GOT3 (cell line): Measurements from ENCODE around the gene KRT74.

Source experiments
- DNase-seq: peaks from one replicate; lab custom pipeline; 2025; ENCODE audit warnings: mixed read lengths; lab: John Stamatoyannopoulos, UW

Gene KRT74

DNA sequence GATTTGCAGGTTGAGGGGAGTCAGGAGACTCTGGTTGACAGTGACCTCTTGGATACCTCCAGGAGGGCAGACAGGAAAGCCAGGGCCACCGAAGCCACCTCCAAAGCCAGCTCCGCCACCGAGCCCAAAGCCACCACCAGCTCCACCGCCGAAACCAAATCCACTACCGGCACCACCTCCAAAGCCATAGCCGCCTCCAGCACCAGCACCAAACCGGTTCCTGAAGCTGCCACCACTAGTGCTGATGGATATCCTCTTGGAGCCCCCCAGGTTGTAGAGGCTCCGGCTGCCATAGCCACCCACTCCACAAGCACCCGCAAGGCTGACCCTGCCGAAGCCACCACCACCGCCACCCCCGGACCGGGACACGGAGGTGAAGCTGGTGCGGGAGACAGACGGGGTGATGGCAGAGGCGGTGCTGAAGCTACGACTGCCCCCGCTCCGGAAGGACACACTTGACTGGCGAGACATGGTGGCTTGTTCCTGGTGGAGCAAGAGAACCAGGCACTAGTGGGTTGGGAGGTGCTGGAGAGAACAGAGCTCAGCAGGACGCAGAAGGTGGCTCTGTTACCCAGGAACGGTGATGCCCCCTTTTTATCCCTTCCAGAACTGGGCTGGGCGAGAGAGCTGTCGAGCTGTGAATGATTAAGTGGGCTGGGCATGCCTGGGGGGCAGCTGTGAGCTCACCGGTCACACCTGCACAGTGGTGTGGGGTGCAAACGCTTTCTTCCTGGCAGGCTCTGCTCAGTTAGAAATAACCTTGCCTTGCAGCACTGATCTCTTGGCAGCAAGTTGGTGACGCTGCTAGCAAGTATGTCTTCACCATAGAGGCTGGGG, 53.6 kb downstream of the KRT74 start, which contains the start of gene KRT5:
Gene KRT5 (minus strand): TSS at position 569 of the 837 bp plus-strand sequence. CDS start 98 bp downstream, at position 471.
- no peak for DNase-seq

DNA sequence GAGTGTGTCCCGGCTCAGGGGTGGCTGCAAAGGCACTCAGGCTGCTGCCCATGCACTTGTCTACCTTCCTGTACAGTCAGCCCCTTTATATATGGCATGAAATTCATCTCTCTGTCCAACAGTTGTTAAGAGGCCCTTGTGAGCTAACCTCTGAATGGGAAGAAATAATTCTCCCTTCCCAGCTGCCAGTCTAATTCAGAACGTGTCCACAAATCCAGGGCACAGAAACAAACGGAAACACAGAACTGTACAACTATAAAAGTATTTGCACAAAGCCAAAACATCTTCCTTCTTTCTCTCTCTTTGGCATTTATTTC, 54.3 kb downstream of the KRT74 start:
- DNase-seq: no peak

DNA sequence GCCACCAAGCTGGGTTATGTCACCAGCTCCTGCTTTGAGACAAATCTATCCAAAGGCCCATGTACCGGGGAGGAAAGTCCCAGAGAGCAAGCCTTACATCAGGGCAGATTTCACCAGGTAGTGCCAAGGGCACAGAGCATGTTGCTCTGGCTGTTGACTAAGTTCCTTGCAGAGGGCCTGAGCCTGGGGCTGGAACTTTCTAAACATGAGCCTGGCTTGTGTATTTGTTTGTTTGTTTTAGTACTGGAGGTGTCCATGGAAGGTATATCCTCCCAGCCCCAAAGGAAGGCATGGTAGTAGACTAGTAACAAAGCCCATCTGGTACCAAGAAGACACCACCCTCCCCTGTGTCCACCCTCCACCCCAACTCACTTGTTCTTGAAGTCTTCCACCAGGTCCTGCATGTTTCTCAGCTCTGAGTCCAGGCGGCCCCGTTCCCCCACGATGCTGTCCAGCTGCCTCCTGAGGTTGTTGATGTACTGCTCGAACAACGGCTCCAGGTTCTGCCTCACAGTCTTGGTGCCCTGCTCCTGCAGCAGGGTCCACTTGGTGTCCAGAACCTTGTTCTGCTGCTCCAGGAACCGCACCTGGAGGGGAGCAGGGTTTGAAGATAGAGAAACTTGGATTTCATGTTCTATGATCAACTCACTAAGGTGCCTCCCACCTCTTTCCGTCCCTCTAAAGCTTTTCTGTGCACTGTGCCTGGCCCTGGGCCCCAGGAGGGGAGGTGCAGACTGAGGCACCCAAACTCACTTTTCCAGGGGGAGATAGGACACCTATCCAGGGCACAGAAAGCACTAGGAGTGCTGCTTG, 54.9 kb downstream of the KRT74 start:
- DNase-seq: no peak

DNA sequence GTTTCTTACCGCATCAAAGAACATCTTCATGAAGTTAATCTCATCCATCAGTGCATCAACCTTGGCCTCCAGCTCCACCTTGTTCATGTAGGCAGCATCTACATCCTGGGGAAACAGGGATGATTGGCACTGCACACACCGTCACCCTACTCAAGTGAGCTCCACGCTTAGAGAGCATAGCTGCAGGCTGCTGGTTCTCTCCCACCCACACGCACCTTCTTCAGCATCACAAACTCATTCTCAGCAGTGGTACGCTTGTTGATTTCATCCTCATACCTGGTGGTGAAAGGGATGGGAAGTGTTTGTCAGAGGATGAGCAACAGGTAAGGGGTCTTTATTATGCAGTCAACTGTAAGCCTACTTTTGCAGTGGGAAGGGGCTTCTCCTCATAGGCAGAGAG, 55.8 kb downstream of the KRT74 start:
- DNase-seq: no peak

DNA sequence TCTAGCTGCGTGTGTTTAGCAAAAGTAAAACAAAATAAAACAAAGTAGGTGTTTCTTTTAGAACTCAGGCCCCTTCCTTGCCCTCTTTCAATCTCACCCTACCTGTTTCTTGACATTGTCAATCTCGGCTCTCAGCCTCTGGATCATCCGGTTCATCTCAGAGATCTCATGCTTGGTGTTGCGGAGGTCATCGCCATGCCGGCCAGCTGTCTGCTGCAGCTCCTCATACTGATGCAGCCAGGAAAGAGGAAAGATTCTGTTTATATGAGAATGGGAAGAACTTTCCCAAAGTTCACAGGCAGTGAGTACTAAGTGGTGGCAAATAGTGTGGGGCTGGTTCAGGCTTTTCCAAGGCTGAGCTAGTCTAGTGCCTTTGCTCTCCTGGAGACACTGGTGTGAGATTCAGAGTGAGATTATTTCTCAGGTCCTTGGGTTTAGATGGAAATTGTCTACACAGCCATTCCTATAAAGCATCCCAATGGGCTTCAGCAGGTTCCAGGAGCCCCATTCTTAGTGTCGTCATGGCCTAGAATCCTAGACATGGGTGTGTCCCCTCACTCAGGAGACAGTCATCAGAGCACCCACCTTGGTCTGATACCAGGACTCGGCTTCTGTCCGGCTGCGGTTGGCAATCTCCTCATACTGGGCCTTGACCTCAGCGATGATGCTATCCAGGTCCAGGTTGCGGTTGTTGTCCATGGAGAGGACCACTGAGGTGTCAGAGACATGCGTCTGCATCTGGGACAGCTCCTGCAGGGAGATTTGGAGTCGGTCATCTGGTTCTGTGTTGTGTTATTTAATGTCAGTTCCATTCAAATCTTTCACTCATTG, 56.4 kb downstream of the KRT74 start:
- no peak for DNase-seq

DNA sequence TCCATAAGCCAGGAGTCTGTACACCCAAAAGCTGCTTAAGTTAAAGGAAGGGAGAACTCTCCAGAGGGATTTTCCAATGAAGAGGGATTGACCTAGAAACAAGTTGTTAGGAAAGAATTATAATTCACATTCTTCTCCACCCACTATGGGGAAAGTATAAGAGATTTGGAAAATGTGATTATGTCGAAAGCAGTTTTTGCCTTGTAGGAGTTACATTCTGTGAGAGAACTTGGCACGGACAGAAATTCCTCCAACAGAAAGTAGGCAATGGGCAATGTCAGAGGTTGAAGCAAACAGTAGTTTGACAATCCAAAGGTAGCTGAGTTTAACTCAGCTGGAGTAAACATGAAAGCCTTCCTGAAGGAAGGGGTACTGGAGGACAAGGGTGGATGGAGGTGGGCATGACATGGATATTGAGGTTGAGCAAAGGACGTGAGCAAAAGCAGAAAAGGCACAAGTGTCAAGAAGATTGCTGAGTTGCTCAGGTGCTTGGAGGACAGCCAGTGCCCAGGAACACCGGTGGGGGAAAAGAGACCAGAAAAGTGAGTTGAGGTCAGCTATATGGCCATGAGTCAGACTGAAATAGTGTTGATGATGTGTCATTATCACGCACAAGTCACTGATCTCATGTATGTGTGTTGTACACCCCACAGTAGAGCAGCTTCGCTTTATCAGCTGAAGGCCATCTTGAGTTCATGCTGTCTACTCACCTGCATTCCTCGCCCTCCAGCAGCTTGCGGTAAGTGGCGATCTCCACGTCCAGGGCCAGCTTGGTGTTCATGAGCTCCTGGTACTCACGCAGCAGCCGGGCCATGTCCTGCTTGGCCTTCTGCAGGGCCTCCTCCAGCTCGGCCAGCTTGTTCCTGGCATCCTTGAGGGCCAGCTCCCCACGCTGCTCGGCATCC, 57.5 kb downstream of the KRT74 start:
- DNase-seq: no peak
